Thyroid gland (tissue), 4 donors: ENCODE measurements around the gene RCC2.

Experiments used
- POLR2A ChIP-seq, 2 donors: fragments of 450-650 bp; IDR thresholded peaks; one replicate each; pipeline ENCODE4 v1.6.1; 2017; ENCODE audit warnings: antibody characterized with exemption in 2 of 2, mild to moderate bottlenecking in 2 of 2, moderate library complexity in 1 of 2
- TF ChIP-seq, protein P1 (sequence below), 6 experiments: fragments of 200-600 bp in 3 of 6; fragments of 450-650 bp in 3 of 6; sonication (generic) in 3 of 6; IDR thresholded peaks; one replicate each; pipeline ENCODE4 v1.5.1; 2016 to 2019; ENCODE audit warnings: antibody characterized with exemption in 6 of 6, mild to moderate bottlenecking in 2 of 6, inconsistent platforms in 1 of 6, moderate library complexity in 1 of 6

DNA sequence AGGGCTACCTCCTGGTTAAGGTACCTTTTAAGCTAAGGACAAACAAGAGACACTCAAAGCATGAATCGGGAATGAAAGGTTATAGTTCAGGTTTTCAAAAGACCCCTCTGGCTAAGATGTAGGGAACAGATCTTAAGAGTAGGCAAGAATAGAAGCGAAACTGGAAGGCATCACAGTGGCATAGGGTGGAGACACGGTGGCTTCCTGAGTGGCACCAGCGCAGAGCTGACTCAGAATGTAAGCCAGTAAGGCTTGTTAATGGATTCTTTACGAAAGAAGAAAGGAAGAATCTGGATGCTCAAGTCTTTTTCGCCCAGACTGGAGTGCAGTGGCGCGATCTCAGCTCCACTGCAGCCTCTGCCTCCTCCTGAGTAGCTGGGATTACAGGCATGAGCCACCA, 46.2 kb downstream of the RCC2 start:
- TF ChIP-seq POLR2A (IDR thresholded peaks at IDR 0.05), result no peak
- TF ChIP-seq, protein P1, sequence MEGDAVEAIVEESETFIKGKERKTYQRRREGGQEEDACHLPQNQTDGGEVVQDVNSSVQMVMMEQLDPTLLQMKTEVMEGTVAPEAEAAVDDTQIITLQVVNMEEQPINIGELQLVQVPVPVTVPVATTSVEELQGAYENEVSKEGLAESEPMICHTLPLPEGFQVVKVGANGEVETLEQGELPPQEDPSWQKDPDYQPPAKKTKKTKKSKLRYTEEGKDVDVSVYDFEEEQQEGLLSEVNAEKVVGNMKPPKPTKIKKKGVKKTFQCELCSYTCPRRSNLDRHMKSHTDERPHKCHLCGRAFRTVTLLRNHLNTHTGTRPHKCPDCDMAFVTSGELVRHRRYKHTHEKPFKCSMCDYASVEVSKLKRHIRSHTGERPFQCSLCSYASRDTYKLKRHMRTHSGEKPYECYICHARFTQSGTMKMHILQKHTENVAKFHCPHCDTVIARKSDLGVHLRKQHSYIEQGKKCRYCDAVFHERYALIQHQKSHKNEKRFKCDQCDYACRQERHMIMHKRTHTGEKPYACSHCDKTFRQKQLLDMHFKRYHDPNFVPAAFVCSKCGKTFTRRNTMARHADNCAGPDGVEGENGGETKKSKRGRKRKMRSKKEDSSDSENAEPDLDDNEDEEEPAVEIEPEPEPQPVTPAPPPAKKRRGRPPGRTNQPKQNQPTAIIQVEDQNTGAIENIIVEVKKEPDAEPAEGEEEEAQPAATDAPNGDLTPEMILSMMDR (IDR thresholded peaks at IDR 0.05), result no peak
